M059J (cell line): Measurements from ENCODE around the gene SPDYE3. TPM values are rescaled to one million over a fixed set of nuclear protein-coding genes. Genes with fewer than 3 reads are reported as not detected.
"Not testable (repeated sequence)": the region's sequence is repeated elsewhere in the genome, so short reads cannot be mapped to it uniquely, and the experiment has no call there.

Source experiments
- DNase-seq: peaks from one replicate; pipeline ENCODE4 v3.0.0-alpha.2; 2012; ENCODE audit warnings: low read depth
- total RNA-seq: library from RNA; depleted of rRNA; stranded (reverse); fragments of >200 nt; shearing (Covaris generic); gene quantifications from 2 replicates; pipeline ENCODE4 v1.2.3, GENCODE V29; 2014

Gene SPDYE3
- total RNA-seq, 1 experiment from 2014 or later, result not detected

DNA sequence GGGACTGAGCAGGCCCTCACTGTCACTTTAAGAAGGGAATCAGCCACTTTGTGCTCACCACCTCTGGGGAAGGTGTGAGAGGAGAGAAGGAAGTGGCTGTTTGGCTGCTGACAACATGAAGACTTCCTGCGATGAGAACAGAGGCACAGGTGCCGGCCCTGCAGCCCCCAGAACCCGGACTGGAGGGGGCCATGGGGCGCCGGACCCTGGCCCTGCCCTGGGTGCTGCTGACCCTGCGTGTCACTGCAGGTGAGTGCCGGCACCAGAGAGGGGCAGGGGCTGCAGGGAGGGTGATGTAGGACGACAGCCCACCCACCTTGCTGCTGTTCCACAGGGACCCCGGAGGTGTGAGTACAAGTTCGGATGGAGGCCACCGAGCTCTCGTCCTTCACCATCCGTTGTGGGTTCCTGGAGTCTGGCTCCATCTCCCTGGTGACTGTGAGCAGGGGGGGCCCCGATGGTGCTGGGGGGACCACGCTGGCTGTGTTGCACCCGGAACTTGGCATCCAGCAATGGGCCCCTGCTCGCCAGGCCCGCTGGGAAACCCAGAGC, 44.8 kb downstream of the SPDYE3 start:
- DNase-seq, result not testable (repeated sequence)

DNA sequence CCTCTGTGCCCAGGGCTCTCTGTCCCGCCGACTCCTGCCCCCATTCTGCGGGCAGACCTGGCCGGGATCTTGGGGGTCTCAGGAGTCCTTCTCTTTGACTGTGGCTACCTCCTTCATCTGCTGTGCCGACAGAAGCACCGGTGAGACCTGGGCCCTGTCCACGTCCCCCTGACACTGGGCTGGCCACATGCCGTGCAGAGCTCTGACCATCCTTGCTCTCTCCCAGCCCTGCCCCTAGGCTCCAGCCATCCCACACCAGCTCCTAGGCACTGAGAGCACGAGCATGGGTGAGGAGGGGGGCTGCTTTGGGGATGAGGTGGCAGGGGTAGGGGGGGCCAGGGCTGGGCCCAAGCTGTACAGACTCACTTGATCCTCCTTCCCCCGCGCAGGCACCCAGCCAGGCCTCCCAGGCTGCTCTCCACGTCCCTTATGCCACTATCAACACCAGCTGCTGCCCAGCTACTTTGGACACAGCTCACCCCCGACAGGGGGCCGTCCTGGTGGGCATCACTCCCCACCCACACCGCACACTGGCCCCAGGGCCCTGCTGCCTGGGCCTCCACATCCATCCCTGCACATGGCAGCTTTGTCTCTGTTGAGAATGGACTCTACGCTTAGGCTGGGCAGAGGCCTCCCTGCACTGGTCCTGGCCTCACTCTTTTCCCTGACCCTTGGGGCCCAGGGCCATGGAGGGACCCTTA, 45.6 kb downstream of the SPDYE3 start:
- DNase-seq, result no peak

DNA sequence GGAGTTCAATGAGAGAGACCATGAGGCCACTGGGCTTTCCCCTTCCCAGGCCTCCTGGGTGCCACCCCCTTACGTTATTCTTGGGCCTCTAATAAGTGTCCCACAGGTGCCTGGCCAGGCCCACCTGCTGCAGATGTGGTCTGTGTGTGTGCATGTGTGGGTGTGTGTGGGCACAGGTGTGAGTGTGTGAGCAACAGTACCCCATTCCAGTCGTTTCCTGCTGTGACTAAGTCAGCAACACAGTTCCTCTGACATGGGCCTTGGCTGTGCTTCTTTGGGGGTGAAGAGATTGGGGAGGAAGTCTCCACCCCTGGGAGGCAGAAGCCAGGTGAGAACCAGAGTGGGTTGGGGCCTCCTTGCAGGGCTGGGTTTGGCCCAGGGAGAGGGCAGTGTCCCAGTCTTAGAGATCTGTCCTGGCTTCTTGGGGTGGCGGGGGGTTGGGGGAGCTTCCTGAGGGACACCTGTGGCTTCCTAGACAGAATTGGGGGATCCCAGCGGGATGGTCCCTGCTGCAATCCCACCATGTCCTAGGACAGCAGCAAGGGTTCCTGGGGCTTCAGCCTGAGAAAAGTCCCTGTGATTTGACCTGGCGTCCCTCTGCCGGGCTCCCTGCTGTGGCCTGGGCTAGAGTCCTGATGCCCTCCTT, 46.3 kb downstream of the SPDYE3 start:
- DNase-seq, result no peak

DNA sequence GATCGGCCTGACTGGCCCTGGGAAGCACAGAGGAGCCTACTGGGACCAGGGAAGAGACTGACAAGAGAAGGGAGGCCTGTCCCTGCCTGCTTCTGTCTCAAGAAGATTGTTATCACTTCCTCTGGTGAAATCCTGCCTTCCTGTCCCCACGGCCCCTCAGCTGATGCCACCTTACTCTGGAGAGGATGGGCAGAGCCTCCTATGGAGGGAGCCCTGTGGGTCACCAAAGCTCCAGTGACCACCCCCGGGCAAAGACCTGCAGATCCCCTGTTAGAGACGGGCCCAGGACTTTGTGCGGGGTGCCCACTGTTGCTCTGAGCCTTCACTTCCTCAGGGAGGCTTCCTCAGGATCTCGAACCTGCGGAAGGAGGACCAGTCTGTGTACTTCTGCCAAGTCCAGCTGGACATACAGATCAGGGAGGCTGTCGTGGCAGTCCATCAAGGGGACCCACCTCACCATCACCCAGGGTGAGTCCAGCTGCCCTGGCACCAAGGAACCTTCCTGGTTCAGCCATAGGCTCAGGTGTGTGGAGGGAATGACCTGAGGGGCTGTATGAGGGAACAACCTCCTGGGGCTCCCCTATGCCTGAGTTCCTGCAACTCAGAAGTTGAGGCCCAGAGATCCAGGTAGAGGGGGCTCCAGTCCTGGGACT, 49.0 kb downstream of the SPDYE3 start:
- no peak for DNase-seq

DNA sequence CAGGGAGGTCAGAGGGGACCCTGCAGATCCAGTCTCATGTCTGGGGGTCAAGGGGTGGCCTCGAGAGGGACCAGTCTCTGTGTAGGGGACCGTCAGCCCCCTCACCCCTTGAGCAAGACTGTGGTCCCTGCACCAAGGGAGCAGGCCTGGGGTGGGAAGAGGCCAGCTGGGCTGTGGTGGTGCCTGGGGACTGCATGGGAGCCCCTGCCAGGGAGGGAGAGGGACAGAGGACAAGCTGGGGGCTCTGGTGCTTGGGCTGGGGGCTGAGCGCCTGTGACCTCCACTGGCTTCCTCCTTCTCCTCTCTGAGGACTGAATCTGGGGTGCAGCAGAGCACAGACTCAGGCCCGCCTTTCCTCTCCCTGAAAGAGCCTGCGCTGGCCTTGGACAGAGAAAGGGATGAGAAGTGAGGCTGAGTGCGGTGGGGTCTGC, 49.6 kb downstream of the SPDYE3 start:
- DNase-seq, result no peak

DNA sequence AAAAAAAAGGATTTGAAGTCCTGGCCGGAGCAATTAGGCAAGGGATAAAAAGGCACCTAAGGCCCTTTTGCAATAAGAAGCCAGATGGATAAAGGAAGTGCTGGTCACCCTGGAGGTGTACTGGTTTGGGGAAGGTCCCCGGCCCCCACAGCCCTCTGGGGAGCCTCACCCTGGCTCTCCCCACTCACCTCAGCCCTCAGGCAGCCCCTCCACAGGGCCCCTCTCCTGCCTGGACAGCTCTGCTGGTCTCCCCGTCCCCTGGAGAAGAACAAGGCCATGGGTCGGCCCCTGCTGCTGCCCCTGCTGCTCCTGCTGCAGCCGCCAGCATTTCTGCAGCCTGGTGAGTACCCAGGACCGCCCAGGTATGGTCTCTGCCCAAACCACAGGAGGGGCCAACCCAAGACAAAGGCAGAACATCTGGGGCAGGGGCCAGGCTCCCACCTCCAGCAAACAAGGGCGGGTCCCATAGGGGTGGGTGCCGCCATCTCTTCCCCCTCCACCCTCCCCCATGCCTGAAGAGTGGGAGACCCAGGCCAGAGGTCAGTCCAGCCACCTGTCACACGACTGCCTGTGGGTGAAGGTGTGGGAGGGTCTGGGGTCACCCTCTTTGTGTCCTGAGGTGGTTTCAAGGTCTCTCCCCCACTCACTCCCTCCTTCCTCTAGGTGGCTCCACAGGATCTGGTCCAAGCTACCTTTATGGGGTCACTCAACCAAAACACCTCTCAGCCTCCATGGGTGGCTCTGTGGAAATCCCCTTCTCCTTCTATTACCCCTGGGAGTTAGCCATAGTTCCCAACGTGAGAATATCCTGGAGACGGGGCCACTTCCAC, 50.7 kb downstream of the SPDYE3 start, which contains the start of gene PILRB:
TSS of gene PILRB (plus strand) at position 91 of the 830 bp plus-strand sequence. CDS start at position 277, 186 bp downstream.
- DNase-seq, result no peak

DNA sequence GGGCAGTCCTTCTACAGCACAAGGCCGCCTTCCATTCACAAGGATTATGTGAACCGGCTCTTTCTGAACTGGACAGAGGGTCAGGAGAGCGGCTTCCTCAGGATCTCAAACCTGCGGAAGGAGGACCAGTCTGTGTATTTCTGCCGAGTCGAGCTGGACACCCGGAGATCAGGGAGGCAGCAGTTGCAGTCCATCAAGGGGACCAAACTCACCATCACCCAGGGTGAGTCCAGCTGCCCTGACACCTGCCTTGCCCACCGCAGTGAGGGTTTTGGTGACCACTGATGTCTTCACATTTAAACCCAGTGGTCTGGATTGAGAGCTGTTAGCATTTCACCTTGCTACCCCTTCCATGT, 51.3 kb downstream of the SPDYE3 start:
- no peak for DNase-seq

DNA sequence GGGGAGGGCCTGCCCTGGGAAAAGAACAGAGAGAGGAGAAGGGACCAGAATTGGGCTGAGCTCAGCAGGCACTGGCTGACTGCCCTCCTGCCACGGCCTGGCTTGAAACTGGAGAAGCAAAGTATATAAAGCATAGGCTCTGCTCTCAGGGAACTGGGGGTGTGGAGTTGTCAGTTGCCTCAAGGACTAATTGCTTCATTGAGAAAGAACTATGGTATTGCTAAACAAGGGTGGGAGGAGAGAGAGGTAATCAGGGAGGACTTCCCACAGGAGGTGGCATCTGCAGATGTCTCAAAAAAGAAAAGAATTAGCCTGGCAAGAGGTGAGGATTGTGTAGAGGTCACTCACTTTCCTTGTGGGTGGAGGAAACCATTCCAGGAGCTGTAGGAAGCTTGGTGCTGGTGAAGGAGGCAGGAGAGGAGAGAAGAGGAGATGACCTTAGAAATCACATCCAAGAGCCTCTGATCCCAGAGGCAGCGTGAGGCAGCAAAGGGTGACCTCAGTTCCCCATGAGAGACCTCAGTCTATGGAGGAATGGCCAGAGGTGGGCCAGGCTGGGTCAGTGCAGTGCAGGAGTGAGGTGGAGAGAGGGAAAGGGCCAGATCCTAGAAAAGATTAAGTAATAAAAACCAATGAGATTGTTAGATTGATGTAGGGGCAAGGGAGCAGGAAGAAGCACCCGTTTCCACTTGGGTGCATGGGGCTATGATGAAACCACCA, 52.8 kb downstream of the SPDYE3 start:
- no peak for DNase-seq

DNA sequence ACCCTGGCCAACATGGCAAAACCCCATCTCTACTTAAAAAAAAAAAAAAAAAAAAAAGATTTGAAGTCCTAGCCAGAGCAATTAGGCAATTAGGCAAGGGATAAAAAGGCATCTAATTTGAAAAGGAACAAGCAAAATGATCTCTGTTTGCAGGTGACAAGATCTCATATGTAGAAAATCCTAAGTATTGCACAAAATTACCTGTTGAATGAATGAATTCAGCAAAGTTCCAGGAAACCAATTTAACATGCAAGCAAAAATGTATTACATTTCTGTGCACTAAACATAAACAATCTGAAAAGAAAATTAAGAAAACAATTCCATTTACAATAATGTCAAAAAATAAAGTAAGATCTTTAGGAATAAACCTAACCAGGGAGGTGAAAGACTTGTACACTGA, 55.6 kb downstream of the SPDYE3 start:
- DNase-seq, result no peak

DNA sequence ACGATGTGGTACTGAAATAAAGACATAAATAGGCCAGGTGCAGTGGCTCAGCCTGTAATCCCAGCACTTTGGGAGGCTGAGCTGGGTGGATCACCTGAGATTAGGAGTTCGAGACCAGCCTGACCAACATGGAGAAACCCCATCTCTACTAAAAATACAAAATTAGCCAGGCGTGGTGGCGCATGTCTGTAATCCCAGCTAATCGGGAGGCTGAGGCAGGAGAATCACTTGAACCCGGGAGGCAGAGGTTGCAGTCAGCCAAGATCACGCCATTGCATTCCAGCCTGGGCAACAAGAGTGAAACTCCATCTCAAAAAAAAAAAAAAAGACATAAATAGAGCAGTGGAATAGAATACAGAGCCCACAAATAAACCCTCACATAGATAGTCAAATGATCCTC, 56.3 kb downstream of the SPDYE3 start:
- DNase-seq, result not testable (repeated sequence)

DNA sequence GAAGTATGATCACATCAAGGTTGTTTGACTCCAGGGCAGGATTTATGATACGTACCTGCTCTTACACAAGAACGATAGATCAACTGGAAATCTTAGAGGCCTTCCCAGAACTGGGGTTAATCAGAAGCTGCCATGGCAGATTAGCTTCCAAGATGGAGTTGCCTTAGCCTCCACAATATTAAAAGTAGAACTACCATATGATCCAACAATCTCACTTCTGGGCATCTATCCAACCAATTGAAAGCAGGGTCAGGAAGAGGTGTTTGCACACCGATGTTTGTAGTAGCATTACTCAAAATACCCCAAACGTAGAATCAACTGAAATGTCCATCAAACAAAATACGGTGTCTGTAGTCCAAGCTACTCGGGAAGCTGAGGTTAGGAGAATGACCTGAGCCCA, 57.0 kb downstream of the SPDYE3 start:
- DNase-seq, result no peak

DNA sequence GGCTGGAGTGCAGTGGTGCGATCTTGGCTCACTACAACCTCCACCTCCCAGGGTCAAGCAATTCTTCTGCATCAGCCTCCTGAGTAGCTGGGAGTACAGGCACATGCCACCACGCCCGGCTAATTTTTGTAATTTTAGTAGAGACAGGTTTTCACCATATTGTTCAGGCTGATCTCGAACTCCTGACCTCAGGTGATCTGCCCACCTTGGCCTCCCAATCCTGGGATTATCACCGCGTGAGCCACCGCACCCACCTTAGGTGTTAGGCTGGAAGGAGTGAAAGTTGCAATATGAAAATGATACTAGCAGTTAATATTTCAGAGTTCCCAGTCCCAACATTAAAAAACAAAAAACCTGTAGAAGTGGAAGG, 58.5 kb downstream of the SPDYE3 start:
- not testable (repeated sequence) for DNase-seq

DNA sequence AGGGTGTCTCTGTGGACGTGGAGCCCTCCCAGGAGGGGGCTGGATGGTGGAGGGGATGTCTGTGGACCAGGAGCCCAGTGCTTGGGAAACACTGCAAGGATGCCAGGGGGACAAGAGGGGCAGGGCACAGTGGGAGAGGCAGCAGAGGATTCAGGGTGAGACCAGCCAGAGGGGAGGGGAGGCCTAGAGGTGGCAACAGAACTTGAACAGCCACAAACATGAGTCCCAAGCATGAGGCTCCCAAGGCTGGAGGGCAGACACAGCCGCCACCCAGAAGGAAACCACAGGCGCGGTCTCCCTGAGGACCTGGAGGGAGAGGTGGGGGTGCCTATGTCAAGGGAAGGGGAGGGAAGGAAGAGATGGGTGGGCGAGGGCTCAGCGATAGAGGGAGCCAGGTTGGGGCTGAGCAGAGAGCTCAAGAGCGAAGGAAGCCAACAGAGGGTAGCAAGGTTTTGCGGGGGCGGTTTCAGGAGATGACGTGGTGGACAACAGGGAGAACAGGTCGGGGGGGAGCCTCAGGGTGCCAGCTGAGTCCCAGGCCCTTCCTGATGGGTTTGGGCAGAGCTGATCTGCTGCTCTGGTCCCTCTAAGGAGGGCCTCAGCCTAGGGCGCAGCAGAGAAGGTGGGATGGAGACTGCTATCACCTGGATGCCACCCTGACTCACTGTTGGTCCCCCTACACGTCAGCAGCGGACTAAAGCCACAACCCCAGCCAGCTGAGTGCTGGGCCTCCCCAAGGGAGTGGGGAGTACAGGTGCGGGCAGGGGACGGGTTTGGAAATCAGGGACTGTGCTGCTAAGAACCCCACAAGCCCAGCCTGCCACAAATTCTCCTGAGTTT, 59.1 kb downstream of the SPDYE3 start:
- DNase-seq, result no peak

DNA sequence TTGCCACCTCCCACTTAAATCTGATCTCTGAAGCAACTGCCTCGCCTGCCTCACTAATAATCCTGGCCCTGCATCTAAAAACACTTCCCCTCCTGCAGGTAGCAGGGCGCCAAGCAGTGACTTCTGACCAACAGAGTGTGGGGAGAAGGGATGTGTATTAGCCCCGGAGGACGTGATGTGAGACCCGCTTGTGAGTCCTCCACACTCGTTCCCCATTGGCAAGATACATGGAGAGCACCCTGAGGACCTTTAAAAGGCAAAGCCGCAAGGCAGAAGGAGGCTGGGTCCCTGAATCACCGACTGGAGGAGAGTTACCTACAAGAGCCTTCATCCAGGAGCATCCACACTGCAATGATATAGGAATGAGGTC, 59.7 kb downstream of the SPDYE3 start:
- DNase-seq, result no peak

DNA sequence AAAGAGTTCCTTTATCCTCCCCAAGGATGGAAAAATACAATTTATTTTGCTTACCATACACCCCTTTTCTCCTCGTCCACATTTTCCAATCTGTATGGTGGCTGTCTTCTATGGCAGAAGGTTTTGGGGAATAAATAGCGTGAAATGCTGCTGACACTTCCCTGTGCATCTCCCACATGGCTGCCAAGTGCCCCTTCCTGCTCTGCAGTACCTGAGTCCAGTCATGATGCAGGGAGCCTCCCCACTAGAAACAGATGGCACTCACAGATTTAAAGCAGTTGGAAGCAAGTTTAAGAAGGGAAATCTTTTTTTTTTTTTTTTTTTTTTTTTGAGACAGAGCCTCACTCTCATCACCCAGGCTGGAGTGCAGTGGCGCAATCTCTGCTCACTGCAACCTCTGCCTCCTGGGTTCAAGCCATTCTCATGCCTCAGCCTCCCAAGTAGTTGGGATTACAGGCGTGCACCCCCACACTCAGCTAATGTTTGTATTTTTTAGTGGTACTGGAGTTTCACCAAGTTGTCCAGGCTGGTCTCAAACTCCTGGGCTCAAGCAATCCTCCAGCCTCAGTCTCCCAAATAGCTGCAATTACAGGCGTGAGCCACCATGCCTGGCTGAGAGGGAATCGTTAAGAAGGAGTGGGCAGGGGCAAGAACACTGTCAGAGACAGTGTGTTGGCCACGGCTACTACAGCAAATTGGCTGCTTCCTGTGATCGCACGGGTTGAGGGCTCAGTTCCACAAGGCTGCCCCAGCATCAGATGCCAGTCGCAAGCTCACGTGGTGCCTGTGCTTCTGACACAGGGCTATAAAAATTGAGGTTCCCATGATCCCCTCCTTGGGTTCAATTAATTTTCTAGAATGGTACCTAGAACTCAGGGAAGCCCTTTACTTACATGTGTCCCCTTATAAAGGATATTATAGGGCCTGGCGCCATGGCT, 60.4 kb downstream of the SPDYE3 start:
- no peak for DNase-seq

DNA sequence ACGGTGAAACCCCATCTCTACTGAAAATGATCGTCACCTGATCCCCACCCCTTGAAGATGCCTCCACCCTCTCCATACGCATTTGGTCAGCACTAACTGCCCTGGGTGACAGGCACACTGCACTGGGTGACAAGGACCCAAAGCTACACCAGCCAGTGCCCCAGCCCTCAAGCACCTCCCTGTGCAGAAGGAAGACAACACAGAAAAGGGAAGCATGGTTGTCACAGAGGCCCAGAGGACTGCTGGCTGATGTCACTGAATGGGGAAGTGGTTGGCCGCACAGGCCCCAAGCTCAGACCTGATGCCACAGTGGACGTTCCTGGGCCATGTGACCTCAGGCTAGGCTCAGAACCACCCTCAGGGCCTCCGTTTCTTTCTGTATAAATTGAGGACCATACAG, 61.6 kb downstream of the SPDYE3 start:
- DNase-seq, result no peak

DNA sequence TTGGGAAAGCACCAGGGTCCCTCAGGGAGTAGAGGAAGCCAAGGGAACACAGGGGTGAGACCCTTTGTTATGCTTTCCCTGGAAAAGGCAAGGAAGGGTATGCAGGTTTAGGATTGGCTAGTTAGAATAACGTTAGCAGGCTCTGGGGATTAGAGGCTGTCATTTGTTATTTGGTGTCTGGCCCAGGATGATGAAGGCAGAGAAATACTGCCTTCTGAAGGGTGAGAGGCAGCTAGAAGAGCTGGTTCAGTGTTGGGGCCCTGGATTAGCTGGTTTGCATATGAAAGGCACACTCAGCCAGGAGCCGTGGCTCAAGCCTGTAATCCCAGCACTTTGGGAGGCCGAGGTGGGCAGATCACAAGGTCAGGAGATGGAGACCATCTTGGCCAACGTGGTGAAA, 62.8 kb downstream of the SPDYE3 start:
- no peak for DNase-seq

DNA sequence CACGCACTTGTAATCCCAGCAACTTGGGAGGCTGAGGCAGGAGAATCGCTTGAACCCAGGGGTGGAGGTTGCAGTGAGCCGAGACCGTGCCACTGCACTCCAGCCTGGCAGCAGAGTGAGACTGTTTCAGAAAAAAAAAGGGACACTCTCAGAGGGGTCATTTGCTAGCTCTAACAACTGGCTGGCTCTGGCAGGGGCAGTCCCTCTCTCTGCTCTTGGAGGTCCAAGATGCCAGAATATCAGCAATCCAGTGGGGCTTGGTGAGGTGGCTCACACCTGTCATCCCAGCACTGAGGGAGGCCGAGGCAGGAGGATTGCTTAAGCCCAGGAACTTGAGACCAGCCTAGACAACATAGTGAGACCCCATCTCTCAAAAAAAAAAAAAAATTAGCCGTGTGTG, 63.2 kb downstream of the SPDYE3 start:
- DNase-seq, result no peak

DNA sequence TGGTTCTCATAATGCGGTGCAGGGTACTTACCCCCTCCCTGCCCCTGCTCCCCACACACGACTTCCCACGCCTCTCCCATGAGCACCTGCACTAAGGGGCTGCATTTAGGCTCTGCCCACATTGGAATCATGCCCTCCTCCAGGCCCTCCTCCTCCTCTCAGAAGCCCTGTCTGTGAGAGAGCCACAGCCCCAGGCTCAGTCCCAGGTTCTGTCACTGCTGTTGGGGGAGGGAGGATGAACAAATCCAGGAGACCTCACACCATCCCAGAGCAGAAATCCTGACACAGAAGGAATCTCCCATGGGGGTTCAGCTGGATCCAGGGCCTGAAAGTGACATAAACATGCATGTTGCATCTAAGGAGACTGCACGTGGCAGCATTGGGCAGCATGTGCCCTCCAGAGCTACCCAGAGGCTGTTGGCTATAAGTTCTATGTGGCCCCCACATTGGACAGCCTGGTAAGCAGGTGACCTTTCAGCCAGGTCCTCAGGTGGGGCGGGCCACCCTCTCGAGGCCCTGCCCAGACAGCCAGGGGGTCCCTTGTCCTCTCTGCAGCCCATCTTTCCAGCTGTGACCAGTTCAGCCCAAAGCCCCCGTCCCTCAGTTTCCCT, 64.2 kb downstream of the SPDYE3 start:
- DNase-seq, result no peak
